A673 (cell line): ENCODE measurements around the gene SERPINH1.

Experiments
- EZH2 ChIP-seq: fragments of 200-600 bp; sonication (generic); IDR thresholded peaks from 2 replicates; pipeline ENCODE4 v1.6.1; 2017; ENCODE audit warnings: borderline replicate concordance, low read depth, mild to moderate bottlenecking, mixed read lengths, antibody characterized with exemption, low read length; ENCODE audit not compliant: poor library complexity, severe bottlenecking
- TF ChIP-seq, protein P1 (sequence below): fragments of 300-800, 200-600 bp; sonication (generic); conservative IDR thresholded peaks from 2 replicates; pipeline ENCODE4 v1.5.1; 2017; ENCODE audit warnings: low read depth, mild to moderate bottlenecking, antibody characterized with exemption, low read length, moderate library complexity, mixed read lengths

DNA sequence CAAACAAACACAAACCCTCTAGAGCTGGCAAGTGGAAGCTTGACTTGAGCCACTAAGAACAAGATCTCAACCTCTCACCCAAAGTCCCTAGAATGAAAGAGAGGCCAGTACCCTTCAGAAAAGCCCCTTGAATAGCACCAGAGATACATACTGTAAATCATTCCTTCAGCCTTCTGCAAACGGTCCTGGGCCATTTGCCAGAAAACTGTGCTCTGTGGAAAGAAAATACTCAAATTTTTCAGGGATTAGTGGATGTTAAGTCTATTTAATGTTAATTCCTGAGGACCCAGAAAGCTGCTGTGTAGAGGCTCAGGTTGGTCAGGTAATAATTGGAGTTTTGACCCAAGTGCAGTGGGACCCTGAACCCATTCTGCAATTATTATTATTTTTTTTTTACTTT is 16.9 kb downstream of the SERPINH1 start:
- TF ChIP-seq, protein P1, sequence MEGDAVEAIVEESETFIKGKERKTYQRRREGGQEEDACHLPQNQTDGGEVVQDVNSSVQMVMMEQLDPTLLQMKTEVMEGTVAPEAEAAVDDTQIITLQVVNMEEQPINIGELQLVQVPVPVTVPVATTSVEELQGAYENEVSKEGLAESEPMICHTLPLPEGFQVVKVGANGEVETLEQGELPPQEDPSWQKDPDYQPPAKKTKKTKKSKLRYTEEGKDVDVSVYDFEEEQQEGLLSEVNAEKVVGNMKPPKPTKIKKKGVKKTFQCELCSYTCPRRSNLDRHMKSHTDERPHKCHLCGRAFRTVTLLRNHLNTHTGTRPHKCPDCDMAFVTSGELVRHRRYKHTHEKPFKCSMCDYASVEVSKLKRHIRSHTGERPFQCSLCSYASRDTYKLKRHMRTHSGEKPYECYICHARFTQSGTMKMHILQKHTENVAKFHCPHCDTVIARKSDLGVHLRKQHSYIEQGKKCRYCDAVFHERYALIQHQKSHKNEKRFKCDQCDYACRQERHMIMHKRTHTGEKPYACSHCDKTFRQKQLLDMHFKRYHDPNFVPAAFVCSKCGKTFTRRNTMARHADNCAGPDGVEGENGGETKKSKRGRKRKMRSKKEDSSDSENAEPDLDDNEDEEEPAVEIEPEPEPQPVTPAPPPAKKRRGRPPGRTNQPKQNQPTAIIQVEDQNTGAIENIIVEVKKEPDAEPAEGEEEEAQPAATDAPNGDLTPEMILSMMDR = no peak
- TF ChIP-seq EZH2 = no peak
